Measurements from ENCODE around the gene SLFNL1.

Gene SLFNL1

GRCh38 chr1:41051022-41051421, 29.5 kb upstream of the SLFNL1 start:
- Histone ChIP-seq H3F3A (ENCODE audit: insufficient read depth, low read length) (no peaks in the 10 kb centered on the region), H3K79me2 (ENCODE audit: low read length) (no peaks in the 10 kb centered on the region), H3K27me3 (replicated peaks; ENCODE audit: insufficient read depth, low read length) (no peaks in the 10 kb centered on the region), H3K27ac (ENCODE audit: low read length) (no peak overlapping the region), H2AFZ (ENCODE audit: low read length) (no peak overlapping the region), H3K4me1 (ENCODE audit: low read length) (no peaks in the 10 kb centered on the region), H4K20me1 (ENCODE audit: insufficient read depth, low read length) (no peaks in the 10 kb centered on the region), H3K4me3 (ENCODE audit: low read length) (no peak overlapping the region), H3K4me2 (ENCODE audit: low read depth, low read length) (no peak overlapping the region), H3K9ac (ENCODE audit: low read length) (no peak overlapping the region), H3K9me3 (replicated peaks; ENCODE audit: insufficient read depth, low read length) (no peaks in the 10 kb centered on the region), H3K36me3 (replicated peaks; ENCODE audit: insufficient read depth, low read length) (no peaks in the 10 kb centered on the region), H3K9me2 (replicated peaks; ENCODE audit: insufficient read depth, low read length) (no peaks in the 10 kb centered on the region)
- TF ChIP-seq EZH2phosphoT487 (IDR thresholded peaks at IDR 0.05; ENCODE audit: low read length) (no peak), EZH2 (optimal IDR thresholded peaks at IDR 0.05; ENCODE audit: low read depth, low read length) (no peak), CTCF (IDR thresholded peaks at IDR 0.05; ENCODE audit: low read length) (no peak)
- DNase-seq, result no peak

GRCh38 chr1:41048540-41048939, 27.0 kb upstream of the SLFNL1 start:
- Histone ChIP-seq H3K4me1 (ENCODE audit: low read length) (no peaks in the 10 kb centered on the region), H3K27ac (ENCODE audit: low read length) (no peak overlapping the region), H3K4me2 (ENCODE audit: low read depth, low read length) (no peak overlapping the region), H3K79me2 (ENCODE audit: low read length) (no peaks in the 10 kb centered on the region), H3K9me2 (replicated peaks; ENCODE audit: insufficient read depth, low read length) (no peaks in the 10 kb centered on the region), H2AFZ (ENCODE audit: low read length) (no peak overlapping the region), H3K27me3 (replicated peaks; ENCODE audit: insufficient read depth, low read length) (no peaks in the 10 kb centered on the region), H3F3A (ENCODE audit: insufficient read depth, low read length) (no peaks in the 10 kb centered on the region), H4K20me1 (ENCODE audit: insufficient read depth, low read length) (no peaks in the 10 kb centered on the region), H3K9ac (ENCODE audit: low read length) (no peak overlapping the region), H3K4me3 (ENCODE audit: low read length) (no peak overlapping the region), H3K36me3 (replicated peaks; ENCODE audit: insufficient read depth, low read length) (no peaks in the 10 kb centered on the region), H3K9me3 (replicated peaks; ENCODE audit: insufficient read depth, low read length) (no peaks in the 10 kb centered on the region)
- DNase-seq, result no peak
- no peak for TF ChIP-seq CTCF (IDR thresholded peaks at IDR 0.05; ENCODE audit: low read length)
- TF ChIP-seq EZH2phosphoT487 (IDR thresholded peaks at IDR 0.05; ENCODE audit: low read length), result no peak
- TF ChIP-seq EZH2 (optimal IDR thresholded peaks at IDR 0.05; ENCODE audit: low read depth, low read length), result no peak

- H3F3A ChIP-seq (ENCODE audit: insufficient read depth, low read length), result no peaks in the 10 kb centered on the region
- H3K4me1 ChIP-seq (ENCODE audit: low read length), result no peaks in the 10 kb centered on the region
- no peak overlapping the region for H3K27ac ChIP-seq (ENCODE audit: low read length)
- no peak overlapping the region for H3K9ac ChIP-seq (ENCODE audit: low read length)
- no peaks in the 10 kb centered on the region for H3K27me3 ChIP-seq (replicated peaks; ENCODE audit: insufficient read depth, low read length)
- no peaks in the 10 kb centered on the region for H4K20me1 ChIP-seq (ENCODE audit: insufficient read depth, low read length)
- no peaks in the 10 kb centered on the region for H3K9me2 ChIP-seq (replicated peaks; ENCODE audit: insufficient read depth, low read length)
- no peak overlapping the region for H3K4me2 ChIP-seq (ENCODE audit: low read depth, low read length)
- no peak for TF ChIP-seq EZH2 (optimal IDR thresholded peaks at IDR 0.05; ENCODE audit: low read depth, low read length)
- no peak for TF ChIP-seq EZH2phosphoT487 (IDR thresholded peaks at IDR 0.05; ENCODE audit: low read length)
- H3K36me3 ChIP-seq (replicated peaks; ENCODE audit: insufficient read depth, low read length), result no peaks in the 10 kb centered on the region
- H3K9me3 ChIP-seq (replicated peaks; ENCODE audit: insufficient read depth, low read length), result no peaks in the 10 kb centered on the region
- H3K79me2 ChIP-seq (ENCODE audit: low read length), result no peaks in the 10 kb centered on the region
- H3K4me3 ChIP-seq (ENCODE audit: low read length), result no peak overlapping the region
- H2AFZ ChIP-seq (ENCODE audit: low read length), result no peak overlapping the region
- no peak for DNase-seq
These were observed 24.8 kb upstream of the SLFNL1 start for GRCh38 chr1:41046347-41046775.

- Histone ChIP-seq H3K36me3 (replicated peaks; ENCODE audit: insufficient read depth, low read length) (no peaks in the 10 kb centered on the region), H3K9me2 (replicated peaks; ENCODE audit: insufficient read depth, low read length) (no peaks in the 10 kb centered on the region), H3K4me3 (ENCODE audit: low read length) (no peak overlapping the region), H3K9ac (ENCODE audit: low read length) (no peak overlapping the region), H3K79me2 (ENCODE audit: low read length) (no peaks in the 10 kb centered on the region), H2AFZ (ENCODE audit: low read length) (no peak overlapping the region), H3K27me3 (replicated peaks; ENCODE audit: insufficient read depth, low read length) (no peaks in the 10 kb centered on the region), H3K27ac (ENCODE audit: low read length) (no peak overlapping the region), H3F3A (ENCODE audit: insufficient read depth, low read length) (no peaks in the 10 kb centered on the region), H3K4me2 (ENCODE audit: low read depth, low read length) (no peak overlapping the region), H4K20me1 (ENCODE audit: insufficient read depth, low read length) (no peaks in the 10 kb centered on the region), H3K9me3 (replicated peaks; ENCODE audit: insufficient read depth, low read length) (no peaks in the 10 kb centered on the region), H3K4me1 (ENCODE audit: low read length) (no peaks in the 10 kb centered on the region)
- no peak for DNase-seq
- TF ChIP-seq EZH2 (optimal IDR thresholded peaks at IDR 0.05; ENCODE audit: low read depth, low read length) (no peak), EZH2phosphoT487 (IDR thresholded peaks at IDR 0.05; ENCODE audit: low read length) (no peak), CTCF (IDR thresholded peaks at IDR 0.05; ENCODE audit: low read length) (no peak)
These were observed 24.2 kb upstream of the SLFNL1 start for GRCh38 chr1:41045740-41046139.
